OCI-LY1 (cell line): Measurements from ENCODE around the gene SCAPER.
A peak's percentile ranks its signal among the peaks of the same experiment; 100 is the strongest.

ENCODE experiments used
- H2AFZ ChIP-seq: fragments of 200-600 bp; sonication (generic), shearing (Covaris generic); 2 replicates; pipeline ENCODE4 v1.6.0; 2014; ENCODE audit warnings: antibody characterized with exemption, mild to moderate bottlenecking, low read length
- H3F3A ChIP-seq: fragments of 200-600 bp; sonication (generic), shearing (Covaris generic); 2 replicates; pipeline ENCODE4 v1.6.0; 2014; ENCODE audit warnings: mild to moderate bottlenecking, antibody characterized with exemption, low read length, moderate library complexity; ENCODE audit not compliant: insufficient read depth
- H3K27ac ChIP-seq: fragments of 200-600 bp; sonication (generic); 2 replicates; pipeline ENCODE4 v1.5.1; 2014; ENCODE audit warnings: low read length, mixed run types, mild to moderate bottlenecking, low read depth; ENCODE audit not compliant: poor library complexity, severe bottlenecking
- H3K27me3 ChIP-seq: fragments of 200-600 bp; sonication (generic); 2 replicates; pipeline ENCODE4 v1.6.0; 2014; ENCODE audit warnings: antibody characterized with exemption, mild to moderate bottlenecking, low read length, moderate library complexity; ENCODE audit not compliant: insufficient read depth
- H3K36me3 ChIP-seq: fragments of 200-600 bp; sonication (generic); 2 replicates; pipeline ENCODE4 v1.6.1; 2014; ENCODE audit warnings: mild to moderate bottlenecking, antibody characterized with exemption, low read length, moderate library complexity, mixed read lengths; ENCODE audit not compliant: insufficient read depth
- H3K4me1 ChIP-seq: fragments of 200-600 bp; sonication (generic); 2 replicates; pipeline ENCODE4 v1.5.1; 2014; ENCODE audit warnings: mild to moderate bottlenecking, low read length, moderate library complexity; ENCODE audit not compliant: insufficient read depth, severe bottlenecking
- H3K4me2 ChIP-seq: fragments of 200-600 bp; sonication (generic), shearing (Covaris generic); 2 replicates; pipeline ENCODE4 v1.6.1; 2014; ENCODE audit warnings: low read length
- H3K4me3 ChIP-seq: fragments of 200-600 bp; sonication (generic); 2 replicates; pipeline ENCODE4 v1.5.1; 2014; ENCODE audit warnings: low read length, low read depth, mild to moderate bottlenecking, mixed read lengths; ENCODE audit not compliant: poor library complexity, severe bottlenecking
- H3K79me2 ChIP-seq: fragments of 200-600 bp; shearing (Covaris generic); 2 replicates; pipeline ENCODE4 v1.6.1; 2016; ENCODE audit warnings: mixed run types, low read length, mixed read lengths; ENCODE audit not compliant: insufficient read depth
- H3K9ac ChIP-seq: fragments of 200-600 bp; sonication (generic), shearing (Covaris generic); 2 replicates; pipeline ENCODE4 v1.6.1; 2014; ENCODE audit warnings: mild to moderate bottlenecking, low read length, mixed read lengths
- H3K9me2 ChIP-seq: fragments of 200-600 bp; sonication (generic), shearing (Covaris generic); 2 replicates; pipeline ENCODE4 v1.6.1; 2014; ENCODE audit warnings: low read depth, mild to moderate bottlenecking, low read length, mixed read lengths
- H3K9me3 ChIP-seq: fragments of 200-600 bp; shearing (Covaris generic); 2 replicates; pipeline ENCODE4 v1.6.1; 2014; ENCODE audit warnings: low read length, mixed read lengths
- H4K20me1 ChIP-seq: fragments of 200-600 bp; sonication (generic), shearing (Covaris generic); 2 replicates; pipeline ENCODE4 v1.6.0; 2016; ENCODE audit warnings: mild to moderate bottlenecking, low read length; ENCODE audit not compliant: insufficient read depth
- EZH2 ChIP-seq: fragments of 200-600 bp; sonication (generic), shearing (Covaris generic); IDR thresholded peaks from 2 replicates; pipeline ENCODE4 v1.8.0; 2017; ENCODE audit warnings: borderline replicate concordance, mixed run types, mild to moderate bottlenecking, antibody characterized with exemption, low read length, moderate library complexity, mixed read lengths
- TF ChIP-seq, protein P1 (sequence below): fragments of 200-600 bp; sonication (generic), shearing (Covaris generic); IDR thresholded peaks from 2 replicates; pipeline ENCODE4 v1.5.1; 2017; ENCODE audit warnings: mild to moderate bottlenecking, antibody characterized with exemption, low read length, moderate library complexity, mixed read lengths

The SCAPER gene

DNA sequence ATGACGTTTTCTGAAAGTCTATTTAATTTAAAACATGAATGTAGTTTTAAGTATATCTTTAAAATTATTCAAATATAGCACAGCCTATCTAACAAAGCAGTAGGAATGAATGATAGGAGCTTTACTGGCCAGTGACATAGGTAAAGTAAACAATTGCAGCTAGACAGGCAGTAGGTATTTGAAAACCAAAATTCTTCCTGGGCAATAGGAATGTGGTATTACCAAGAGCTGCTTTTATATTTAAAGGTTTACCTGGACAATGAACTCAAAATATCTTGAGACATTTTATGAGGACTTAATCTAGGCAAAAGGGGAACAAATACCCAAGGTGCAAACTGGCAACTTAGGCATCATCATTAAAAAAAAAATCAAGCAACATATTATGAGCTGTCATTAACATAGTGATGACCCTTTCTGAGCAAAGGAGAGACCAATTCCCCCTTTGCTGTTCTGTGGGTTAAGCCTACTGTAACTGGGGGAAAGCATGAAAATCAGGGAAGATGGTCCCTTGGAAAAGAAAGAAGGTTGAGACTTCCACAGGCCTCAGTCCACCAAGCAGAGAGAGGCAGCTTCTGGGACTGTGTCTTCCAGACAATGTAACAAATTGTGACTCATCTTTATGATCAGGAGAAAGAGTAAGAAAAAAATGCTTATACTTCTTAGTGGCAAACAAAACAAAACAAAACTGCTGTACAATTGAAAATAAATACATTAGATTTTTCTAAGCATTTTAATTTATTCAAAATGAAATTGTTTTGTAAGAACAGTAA is 555.7 kb downstream of the SCAPER start:
- no peak overlapping the region for H3K4me3 ChIP-seq
- peaks cover 5% of the 10 kb centered on the region for H3K27me3 ChIP-seq
- TF ChIP-seq, protein P1, sequence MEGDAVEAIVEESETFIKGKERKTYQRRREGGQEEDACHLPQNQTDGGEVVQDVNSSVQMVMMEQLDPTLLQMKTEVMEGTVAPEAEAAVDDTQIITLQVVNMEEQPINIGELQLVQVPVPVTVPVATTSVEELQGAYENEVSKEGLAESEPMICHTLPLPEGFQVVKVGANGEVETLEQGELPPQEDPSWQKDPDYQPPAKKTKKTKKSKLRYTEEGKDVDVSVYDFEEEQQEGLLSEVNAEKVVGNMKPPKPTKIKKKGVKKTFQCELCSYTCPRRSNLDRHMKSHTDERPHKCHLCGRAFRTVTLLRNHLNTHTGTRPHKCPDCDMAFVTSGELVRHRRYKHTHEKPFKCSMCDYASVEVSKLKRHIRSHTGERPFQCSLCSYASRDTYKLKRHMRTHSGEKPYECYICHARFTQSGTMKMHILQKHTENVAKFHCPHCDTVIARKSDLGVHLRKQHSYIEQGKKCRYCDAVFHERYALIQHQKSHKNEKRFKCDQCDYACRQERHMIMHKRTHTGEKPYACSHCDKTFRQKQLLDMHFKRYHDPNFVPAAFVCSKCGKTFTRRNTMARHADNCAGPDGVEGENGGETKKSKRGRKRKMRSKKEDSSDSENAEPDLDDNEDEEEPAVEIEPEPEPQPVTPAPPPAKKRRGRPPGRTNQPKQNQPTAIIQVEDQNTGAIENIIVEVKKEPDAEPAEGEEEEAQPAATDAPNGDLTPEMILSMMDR: no peak
- no peak for TF ChIP-seq EZH2
- H3F3A ChIP-seq: no peaks in the 10 kb centered on the region
- no peak overlapping the region for H2AFZ ChIP-seq
- no peak overlapping the region for H3K27ac ChIP-seq
- H3K4me1 ChIP-seq: peaks cover 7% of the 10 kb centered on the region
- no peaks in the 10 kb centered on the region for H3K9me2 ChIP-seq
- H3K79me2 ChIP-seq: no peaks in the 10 kb centered on the region
- H3K9me3 ChIP-seq: no peaks in the 10 kb centered on the region
- no peak overlapping the region for H3K4me2 ChIP-seq
- H3K36me3 ChIP-seq: no peaks in the 10 kb centered on the region
- H4K20me1 ChIP-seq: no peaks in the 10 kb centered on the region
- no peak overlapping the region for H3K9ac ChIP-seq

DNA sequence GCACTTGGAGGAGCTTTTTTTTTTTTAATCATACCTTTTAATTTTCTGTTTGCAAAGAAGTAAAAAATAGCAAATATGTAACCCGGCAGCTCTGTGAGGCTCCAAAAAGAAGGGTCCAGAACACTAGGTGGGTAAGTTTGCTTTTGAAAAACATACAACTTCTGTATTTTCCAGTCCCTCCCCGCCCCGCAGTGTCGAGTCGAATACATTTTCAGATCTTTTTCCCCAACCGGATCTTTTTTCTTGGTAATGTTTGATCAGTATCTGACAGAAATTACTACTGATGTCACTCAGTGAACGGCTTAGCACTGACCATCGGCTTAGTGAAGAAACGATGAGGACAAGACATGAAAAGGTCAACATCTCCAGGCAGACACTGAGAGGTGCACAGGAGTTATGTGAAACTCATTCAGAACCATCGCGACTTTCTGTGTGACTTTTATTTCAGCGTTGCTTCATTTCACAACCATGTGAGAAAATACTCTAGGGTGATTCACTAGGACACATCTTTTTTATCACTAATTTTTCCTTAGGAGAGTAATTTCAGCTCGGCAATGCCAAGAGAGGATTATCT is 557.6 kb downstream of the SCAPER start:
- H3F3A ChIP-seq: no peaks in the 10 kb centered on the region
- TF ChIP-seq, protein P1: no peak
- no peak for TF ChIP-seq EZH2
- no peak overlapping the region for H3K9ac ChIP-seq
- no peaks in the 10 kb centered on the region for H3K9me2 ChIP-seq
- H3K79me2 ChIP-seq: no peaks in the 10 kb centered on the region
- no peaks in the 10 kb centered on the region for H4K20me1 ChIP-seq
- H3K27ac ChIP-seq: no peak overlapping the region
- H3K36me3 ChIP-seq: no peaks in the 10 kb centered on the region
- no peak overlapping the region for H3K4me2 ChIP-seq
- H2AFZ ChIP-seq: no peak overlapping the region
- no peak overlapping the region for H3K4me3 ChIP-seq
- H3K9me3 ChIP-seq: no peaks in the 10 kb centered on the region
- H3K4me1 ChIP-seq: peaks cover 7% of the 10 kb centered on the region
- peaks cover 5% of the 10 kb centered on the region for H3K27me3 ChIP-seq

- no peaks in the 10 kb centered on the region for H3K79me2 ChIP-seq
- peaks cover 5% of the 10 kb centered on the region for H3K27me3 ChIP-seq
- H3K4me3 ChIP-seq: no peak overlapping the region
- H3F3A ChIP-seq: no peaks in the 10 kb centered on the region
- no peak overlapping the region for H3K9ac ChIP-seq
- no peak overlapping the region for H3K27ac ChIP-seq
- H4K20me1 ChIP-seq: no peaks in the 10 kb centered on the region
- H3K9me2 ChIP-seq: no peaks in the 10 kb centered on the region
- H2AFZ ChIP-seq: no peak overlapping the region
- H3K4me2 ChIP-seq: peak overlapping the region; percentile 48
- TF ChIP-seq, protein P1: no peak
- TF ChIP-seq EZH2: no peak
- peaks cover 7% of the 10 kb centered on the region for H3K4me1 ChIP-seq
- no peaks in the 10 kb centered on the region for H3K36me3 ChIP-seq
- H3K9me3 ChIP-seq: no peaks in the 10 kb centered on the region
These were observed 558.3 kb downstream of the SCAPER start for GRCh38 chr15:76346669-76347481.
